Activated CD4-positive, CD25-positive, alpha-beta regulatory T cell treated with anti-CD3 and anti-CD28 coated beads, Interleukin-2, amount 50 U/mL, for 16 hours (primary cell): Measurements from ENCODE around the gene GALNT14.
"Not testable (repeated sequence)": the region's sequence is repeated elsewhere in the genome, so short reads cannot be mapped to it uniquely, and the experiment has no call there.

ENCODE experiments used
- DNase-seq: peaks from one replicate; pipeline ENCODE4 v3.0.0-alpha.2; 2020; ENCODE audit warnings: low read depth, low spot score

GALNT14 gene

DNA sequence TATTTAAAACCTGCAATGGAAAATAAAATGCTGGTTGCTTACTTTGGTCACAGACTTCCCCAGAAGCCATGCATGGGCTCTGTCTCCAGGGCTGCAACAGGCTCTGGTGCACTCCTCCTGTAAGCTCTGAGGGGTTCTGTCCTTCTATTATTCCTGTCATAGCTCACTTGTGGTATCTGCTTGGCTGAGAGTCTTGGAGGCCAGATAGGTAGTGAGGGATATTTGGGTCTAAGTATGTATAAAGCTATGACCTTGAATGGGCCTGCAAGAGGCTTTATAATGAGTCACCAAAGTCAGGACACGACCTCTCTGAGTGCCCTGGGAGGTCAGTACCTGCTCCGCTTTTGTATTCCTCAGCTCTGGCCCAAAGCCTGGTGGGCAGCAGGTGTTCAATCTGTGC is 189.4 kb downstream of the GALNT14 start:
- no peak for DNase-seq

GRCh38 chr2:30948130-30948529 is 190.1 kb downstream of the GALNT14 start:
- DNase-seq = no peak

GRCh38 chr2:30947686-30948085 is 190.6 kb downstream of the GALNT14 start:
- DNase-seq = no peak

DNA sequence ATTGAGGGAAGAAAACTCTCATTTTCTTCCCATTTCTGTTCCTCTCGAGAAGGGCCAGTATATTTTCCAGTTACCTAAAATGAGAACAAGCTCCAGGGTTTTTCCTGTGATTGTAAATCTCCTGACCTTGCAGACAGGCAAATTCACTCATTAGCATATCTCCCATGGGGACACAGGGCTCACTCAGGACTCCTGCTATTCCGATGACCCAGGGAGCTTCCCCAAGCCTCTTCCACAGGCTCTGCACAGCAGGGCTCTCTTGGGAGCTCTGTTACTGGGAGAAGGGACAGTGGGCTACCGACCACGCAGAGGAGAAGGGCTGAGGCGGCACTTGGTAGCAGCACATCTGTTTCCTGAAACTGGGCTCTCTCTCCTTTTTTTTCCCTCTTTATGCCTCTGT is 195.8 kb downstream of the GALNT14 start:
- no peak for DNase-seq

- DNase-seq = no peak
These were observed 197.4 kb downstream of the GALNT14 start for GRCh38 chr2:30940839-30941238.

DNA sequence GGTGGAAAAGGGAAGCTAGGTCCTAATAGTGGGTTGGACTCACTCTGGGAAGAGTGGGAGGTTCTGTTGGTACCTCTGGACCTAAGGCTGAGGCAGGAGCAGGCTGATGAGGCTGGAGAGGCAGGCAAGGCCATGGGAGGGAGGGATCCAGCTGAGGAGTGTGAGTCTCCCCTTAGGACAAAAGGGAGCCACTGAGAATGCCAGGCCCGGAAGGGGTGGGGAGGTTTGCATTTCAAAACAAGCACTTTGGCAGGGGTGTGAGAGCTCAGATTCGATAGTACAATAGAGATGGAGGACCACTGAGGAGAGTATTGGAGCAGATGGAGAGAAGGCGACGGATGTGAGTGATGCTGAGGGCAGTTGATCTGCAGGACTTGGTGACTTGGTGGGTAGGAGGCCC is 198.9 kb downstream of the GALNT14 start:
- no peak for DNase-seq

- DNase-seq = no peak
These were observed 200.0 kb downstream of the GALNT14 start for GRCh38 chr2:30938196-30938595.

- no peak for DNase-seq
These were observed 201.3 kb downstream of the GALNT14 start for GRCh38 chr2:30936977-30937376.

DNA sequence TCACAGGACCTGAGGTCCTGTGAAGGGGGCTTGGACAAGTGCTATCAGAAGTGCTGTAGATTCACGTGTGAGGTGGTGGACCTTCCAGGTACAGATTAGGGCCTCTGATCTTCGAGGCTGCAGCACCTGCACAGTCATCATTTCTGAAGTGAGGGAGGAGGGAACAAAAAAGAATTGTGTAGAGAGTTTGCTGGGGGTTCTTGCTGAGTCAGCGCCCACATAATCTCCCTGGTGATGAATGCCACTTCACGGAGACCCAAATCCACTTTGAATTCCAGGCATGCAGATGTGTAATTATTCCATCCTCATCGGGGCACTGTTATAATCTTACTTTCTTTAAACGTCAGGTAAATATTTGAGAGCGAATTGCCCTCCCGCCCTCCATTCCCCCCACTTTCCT is 202.4 kb downstream of the GALNT14 start:
- no peak for DNase-seq

GRCh38 chr2:30934066-30934465 is 204.2 kb downstream of the GALNT14 start:
- no peak for DNase-seq

- DNase-seq = no peak
These were observed 204.7 kb downstream of the GALNT14 start for GRCh38 chr2:30933496-30933895.

- DNase-seq = no peak
These were observed 205.4 kb downstream of the GALNT14 start for GRCh38 chr2:30932870-30933269.

GRCh38 chr2:30931841-30932407 is 206.3 kb downstream of the GALNT14 start:
- DNase-seq = no peak

DNA sequence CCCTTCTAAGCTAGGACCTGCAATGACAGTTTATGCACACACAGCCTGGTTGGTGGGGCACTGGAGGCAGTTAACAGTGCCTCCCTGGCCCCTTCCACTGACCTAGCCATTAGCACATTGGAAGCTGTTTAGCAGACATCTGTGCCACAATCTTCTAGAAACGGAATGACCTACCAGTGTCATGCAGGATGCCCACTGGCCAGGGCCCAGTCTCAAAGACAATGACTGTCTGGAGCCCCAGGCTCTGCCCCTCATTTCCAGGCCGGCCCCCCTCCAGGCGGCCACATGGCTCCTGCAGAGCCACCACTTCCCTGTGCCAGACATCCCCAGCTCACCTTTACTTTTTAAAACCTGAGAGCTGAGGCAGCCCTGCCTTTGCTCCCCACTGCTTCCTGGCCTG is 207.5 kb downstream of the GALNT14 start:
- no peak for DNase-seq

GRCh38 chr2:30927465-30928075 is 210.7 kb downstream of the GALNT14 start:
- DNase-seq = no peak

DNA sequence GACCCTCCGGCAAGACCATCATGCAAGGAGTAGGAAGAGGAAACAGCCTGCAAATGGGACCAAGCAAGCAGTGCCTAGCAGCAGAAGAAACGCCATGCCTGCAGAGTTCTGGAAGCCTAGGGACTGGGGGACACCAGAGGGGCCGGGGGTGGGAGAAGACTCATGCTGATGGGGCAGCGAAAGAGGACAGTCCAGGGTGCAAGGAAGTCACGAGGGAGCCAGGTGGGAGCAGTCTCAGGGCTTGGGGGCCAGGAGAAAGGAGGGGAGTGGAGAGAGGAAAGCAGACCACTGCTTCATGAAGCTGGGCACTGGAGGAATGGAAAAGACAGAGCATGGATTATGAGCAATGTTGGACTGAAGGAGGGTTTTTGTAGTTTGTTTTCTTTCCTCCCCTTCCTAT is 211.6 kb downstream of the GALNT14 start:
- no peak for DNase-seq

DNA sequence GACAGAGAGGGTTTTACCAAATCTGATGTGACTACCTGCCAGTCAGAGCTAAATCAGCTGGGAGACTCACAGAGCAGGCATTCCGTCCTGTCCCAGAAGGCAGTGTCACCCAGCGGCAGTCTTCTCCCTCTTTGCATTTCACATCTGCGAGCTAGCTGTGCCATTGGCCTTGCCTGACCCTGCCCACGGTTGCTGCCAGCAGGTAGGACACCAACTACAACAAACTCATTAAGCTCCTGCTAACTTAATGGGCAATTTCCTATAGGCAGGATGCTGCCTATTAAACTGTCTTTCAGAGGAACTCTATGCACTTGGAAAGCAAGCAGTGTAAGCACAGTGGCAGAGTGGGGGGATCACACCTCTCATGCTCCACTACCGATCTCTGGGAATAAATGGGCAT is 214.6 kb downstream of the GALNT14 start:
- no peak for DNase-seq

- no peak for DNase-seq
These were observed 217.7 kb downstream of the GALNT14 start for GRCh38 chr2:30920511-30920910.

GRCh38 chr2:30915486-30915885 is 222.8 kb downstream of the GALNT14 start:
- DNase-seq = no peak

GRCh38 chr2:30914456-30914855 is 223.8 kb downstream of the GALNT14 start:
- no peak for DNase-seq

DNA sequence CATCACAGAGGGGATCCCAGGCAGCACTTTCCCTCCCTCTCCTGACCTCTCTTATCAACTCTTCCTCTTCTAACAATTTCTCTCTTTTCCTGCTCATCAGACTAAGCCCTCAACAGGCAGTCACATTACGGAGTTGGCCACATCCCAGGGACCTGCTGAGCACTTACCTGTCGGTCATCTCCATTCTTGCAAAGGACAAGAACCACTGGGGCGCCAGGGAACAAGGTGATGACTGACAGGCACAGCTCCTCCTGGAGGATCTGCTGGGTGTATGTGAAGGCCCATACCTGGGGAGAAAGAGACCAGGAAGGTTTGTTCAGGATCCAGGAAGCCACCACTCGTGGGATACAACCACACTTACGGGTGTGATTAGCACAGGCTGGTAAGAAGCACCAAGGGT is 226.2 kb downstream of the GALNT14 start:
- no peak for DNase-seq

DNA sequence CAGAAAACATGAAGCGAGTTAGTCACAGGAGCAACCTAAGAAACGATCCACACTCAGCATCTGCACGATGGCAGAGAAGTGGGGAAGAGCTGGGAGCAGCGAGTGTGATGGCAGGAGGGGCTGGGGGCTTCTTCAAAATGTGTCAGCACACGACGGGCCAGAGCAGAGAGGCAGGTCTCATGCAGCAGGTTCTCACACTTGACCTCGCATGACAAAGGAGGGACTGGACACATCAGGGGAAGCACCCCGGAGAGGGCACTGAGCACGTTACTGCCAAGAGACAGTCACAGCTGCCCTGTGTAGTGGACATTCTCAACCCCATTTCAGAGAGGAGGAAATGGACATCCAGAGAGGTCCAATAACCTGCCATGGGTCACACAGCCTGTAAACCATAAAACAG is 226.9 kb downstream of the GALNT14 start:
- no peak for DNase-seq

DNA sequence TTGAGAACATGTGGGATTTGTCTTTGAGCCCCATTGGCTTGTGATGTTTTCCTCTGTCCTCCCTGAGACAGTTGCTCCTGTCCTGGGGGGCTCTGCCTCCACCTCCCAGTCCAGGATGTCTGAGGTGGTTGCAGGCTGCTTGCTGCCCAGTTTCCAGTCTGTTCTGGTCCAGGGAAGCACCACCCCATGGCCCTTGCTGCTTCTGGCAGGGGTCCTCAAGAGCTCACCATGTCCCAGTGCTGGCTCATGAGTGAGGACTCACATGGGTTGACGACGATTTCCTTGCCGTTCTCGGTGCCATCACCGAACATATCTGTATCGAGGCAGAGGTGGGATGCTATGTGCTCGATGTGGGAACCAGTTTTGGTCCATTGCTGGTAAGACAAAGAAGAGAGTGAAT is 227.6 kb downstream of the GALNT14 start:
- no peak for DNase-seq

DNA sequence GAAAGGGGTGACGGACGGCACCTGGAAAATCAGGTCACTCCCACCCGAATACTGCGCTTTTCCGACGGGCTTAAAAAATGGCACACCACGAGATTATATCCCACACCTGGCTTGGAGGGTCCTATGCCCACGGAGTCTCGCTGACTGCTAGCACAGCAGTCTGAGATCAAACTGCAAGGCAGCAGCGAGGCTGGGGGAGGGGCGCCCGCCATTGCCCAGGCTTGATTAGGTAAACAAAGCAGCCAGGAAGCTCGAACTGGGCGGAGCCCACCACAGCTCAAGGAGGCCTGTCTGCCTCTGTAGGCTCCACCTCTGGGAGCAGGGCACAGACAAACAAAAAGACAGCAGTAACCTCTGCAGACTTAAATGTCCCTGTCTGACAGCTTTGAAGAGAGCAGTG is 233.8 kb downstream of the GALNT14 start:
- not testable (repeated sequence) for DNase-seq
